A204.1 (cell line): ENCODE data around the gene GPRIN2.
"Not testable (repeated sequence)": the region's sequence is repeated elsewhere in the genome, so short reads cannot be mapped to it uniquely, and the experiment has no call there.

Source experiments
- FAIRE-seq: peaks from 2 replicates; lab custom pipeline; 2012; peaks lifted over from hg19 to GRCh38; lab: Jason Lieb, UNC

GPRIN2 gene

GRCh38 chr10:46567151-46567550 is 10.7 kb upstream of the GPRIN2 start:
- not testable (repeated sequence) for FAIRE-seq

- not testable (repeated sequence) for FAIRE-seq
Observed at GRCh38 chr10:46565591-46566332, 9.3 kb upstream of the GPRIN2 start.

- FAIRE-seq: no peak
Observed at GRCh38 chr10:46560952-46561351, 4.5 kb upstream of the GPRIN2 start.

GRCh38 chr10:46560381-46560780 is 3.9 kb upstream of the GPRIN2 start:
- no peak for FAIRE-seq

- no peak for FAIRE-seq
Observed at GRCh38 chr10:46559231-46559671, 2.8 kb upstream of the GPRIN2 start.

GRCh38 chr10:46558392-46559185 is 2.1 kb upstream of the GPRIN2 start:
- FAIRE-seq: no peak

GRCh38 chr10:46558122-46558391 is 1.6 kb upstream of the GPRIN2 start:
- no peak for FAIRE-seq

GRCh38 chr10:46557319-46558121 is 1.1 kb upstream of the GPRIN2 start:
- FAIRE-seq: no peak

GRCh38 chr10:46555713-46556514 is 544 bp downstream of the GPRIN2 start:
- no peak for FAIRE-seq

- no peak for FAIRE-seq
Observed at GRCh38 chr10:46555366-46555712, 1.1 kb downstream of the GPRIN2 start.

GRCh38 chr10:46554166-46554781 is 2.2 kb downstream of the GPRIN2 start:
- FAIRE-seq: no peak

GRCh38 chr10:46553238-46554049 is 3.0 kb downstream of the GPRIN2 start:
- no peak for FAIRE-seq

GRCh38 chr10:46552526-46553237 is 3.8 kb downstream of the GPRIN2 start:
- no peak for FAIRE-seq

GRCh38 chr10:46551701-46552525 is 4.5 kb downstream of the GPRIN2 start:
- no peak for FAIRE-seq

GRCh38 chr10:46550795-46551700 is 5.4 kb downstream of the GPRIN2 start:
- no peak for FAIRE-seq

GRCh38 chr10:46550076-46550790 is 6.2 kb downstream of the GPRIN2 start:
- no peak for FAIRE-seq
